Calu3 (cell line): Measurements from ENCODE around the gene CD300LB. TPM values are rescaled to one million over a fixed set of nuclear protein-coding genes. Genes with fewer than 3 reads are reported as not detected.

Experiments used
- BruUV-seq: library from RNA; stranded (reverse); fragments of 400-500 nt; replicated peaks from 2 replicates; lab custom pipeline; 2021; lab: Mats Ljungman, UMichigan
- CTCF ChIA-PET: fragments of 300-600 bp; sonication (Branson Sonifier 250); formaldehyde crosslinking; loops from one replicate; lab custom pipeline; 2022; ENCODE audit warnings: antibody characterized with exemption; lab: Charles Lee
- DNase-seq: peaks from one replicate; pipeline ENCODE4 v3.0.0; 2022
- H3K27ac Mint-ChIP-seq: one replicate; pipeline ENCODE4 v1.8.0; 2022; ENCODE audit warnings: mixed read lengths; ENCODE audit not compliant: unreplicated experiment
- H3K27me3 Mint-ChIP-seq: one replicate; pipeline ENCODE4 v1.8.0; 2022; ENCODE audit warnings: mixed read lengths; ENCODE audit not compliant: unreplicated experiment
- H3K36me3 Mint-ChIP-seq: one replicate; pipeline ENCODE4 v1.8.0; 2022; ENCODE audit warnings: mild to moderate bottlenecking, moderate library complexity, mixed read lengths; ENCODE audit not compliant: insufficient read depth, unreplicated experiment
- H3K4me1 Mint-ChIP-seq: one replicate; pipeline ENCODE4 v1.8.0; 2022; ENCODE audit warnings: mild to moderate bottlenecking, low read depth, mixed read lengths; ENCODE audit not compliant: unreplicated experiment
- H3K4me3 Mint-ChIP-seq: one replicate; pipeline ENCODE4 v1.8.0; 2022; ENCODE audit warnings: mild to moderate bottlenecking, low read depth, moderate library complexity, mixed read lengths; ENCODE audit not compliant: unreplicated experiment
- H3K9me3 Mint-ChIP-seq: one replicate; pipeline ENCODE4 v1.8.0; 2022; ENCODE audit warnings: low read depth, mixed read lengths; ENCODE audit not compliant: unreplicated experiment
- intact Hi-C: fragments of 100-400 bp; cut with micrococcal nuclease; formaldehyde crosslinking; loops from one replicate; pipeline ENCODE4 v1.10.0; 2022; ENCODE audit not compliant: unreplicated experiment
- total RNA-seq: library from RNA; stranded (reverse); gene quantifications from 2 replicates; pipeline ENCODE4 v1.2.3, GENCODE V29; 2022
- TF ChIP-seq, protein P1 (sequence below): fragments of 200-600 bp; IDR thresholded peaks from one replicate; pipeline ENCODE4 v1.8.0; 2022; ENCODE audit warnings: antibody characterized with exemption; ENCODE audit not compliant: unreplicated experiment

CD300LB gene
- total RNA-seq, 1 experiment from 2014 or later = not detected

GRCh38 chr17:74515941-74516340, 15.3 kb downstream of the CD300LB start:
- BruUV-seq = no TSS peak
- DNase-seq = no peak
- Mint-ChIP-seq H3K27me3 (peaks cover 87% of the 10 kb centered on the region), H3K4me1 (no peaks in the 10 kb centered on the region), H3K4me3 (no peak overlapping the region), H3K9me3 (peaks cover 5% of the 10 kb centered on the region), H3K27ac (no peak overlapping the region), H3K36me3 (peaks cover 20% of the 10 kb centered on the region)
- intact Hi-C loops = no loop called here
- TF ChIP-seq, protein P1, sequence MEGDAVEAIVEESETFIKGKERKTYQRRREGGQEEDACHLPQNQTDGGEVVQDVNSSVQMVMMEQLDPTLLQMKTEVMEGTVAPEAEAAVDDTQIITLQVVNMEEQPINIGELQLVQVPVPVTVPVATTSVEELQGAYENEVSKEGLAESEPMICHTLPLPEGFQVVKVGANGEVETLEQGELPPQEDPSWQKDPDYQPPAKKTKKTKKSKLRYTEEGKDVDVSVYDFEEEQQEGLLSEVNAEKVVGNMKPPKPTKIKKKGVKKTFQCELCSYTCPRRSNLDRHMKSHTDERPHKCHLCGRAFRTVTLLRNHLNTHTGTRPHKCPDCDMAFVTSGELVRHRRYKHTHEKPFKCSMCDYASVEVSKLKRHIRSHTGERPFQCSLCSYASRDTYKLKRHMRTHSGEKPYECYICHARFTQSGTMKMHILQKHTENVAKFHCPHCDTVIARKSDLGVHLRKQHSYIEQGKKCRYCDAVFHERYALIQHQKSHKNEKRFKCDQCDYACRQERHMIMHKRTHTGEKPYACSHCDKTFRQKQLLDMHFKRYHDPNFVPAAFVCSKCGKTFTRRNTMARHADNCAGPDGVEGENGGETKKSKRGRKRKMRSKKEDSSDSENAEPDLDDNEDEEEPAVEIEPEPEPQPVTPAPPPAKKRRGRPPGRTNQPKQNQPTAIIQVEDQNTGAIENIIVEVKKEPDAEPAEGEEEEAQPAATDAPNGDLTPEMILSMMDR = no peak
- CTCF ChIA-PET = no interaction called here

GRCh38 chr17:74514632-74515334, 16.5 kb downstream of the CD300LB start:
- Mint-ChIP-seq H3K4me1 (no peaks in the 10 kb centered on the region), H3K4me3 (peak overlapping the region; percentile 48), H3K36me3 (peaks cover 20% of the 10 kb centered on the region), H3K27ac (peak overlapping the region; percentile 98), H3K27me3 (peaks cover 91% of the 10 kb centered on the region), H3K9me3 (peaks cover 5% of the 10 kb centered on the region)
- DNase-seq = no peak
- intact Hi-C loops = no loop called here
- BruUV-seq = no TSS peak
- CTCF ChIA-PET = no interaction called here
- TF ChIP-seq, protein P1 = no peak

DNA sequence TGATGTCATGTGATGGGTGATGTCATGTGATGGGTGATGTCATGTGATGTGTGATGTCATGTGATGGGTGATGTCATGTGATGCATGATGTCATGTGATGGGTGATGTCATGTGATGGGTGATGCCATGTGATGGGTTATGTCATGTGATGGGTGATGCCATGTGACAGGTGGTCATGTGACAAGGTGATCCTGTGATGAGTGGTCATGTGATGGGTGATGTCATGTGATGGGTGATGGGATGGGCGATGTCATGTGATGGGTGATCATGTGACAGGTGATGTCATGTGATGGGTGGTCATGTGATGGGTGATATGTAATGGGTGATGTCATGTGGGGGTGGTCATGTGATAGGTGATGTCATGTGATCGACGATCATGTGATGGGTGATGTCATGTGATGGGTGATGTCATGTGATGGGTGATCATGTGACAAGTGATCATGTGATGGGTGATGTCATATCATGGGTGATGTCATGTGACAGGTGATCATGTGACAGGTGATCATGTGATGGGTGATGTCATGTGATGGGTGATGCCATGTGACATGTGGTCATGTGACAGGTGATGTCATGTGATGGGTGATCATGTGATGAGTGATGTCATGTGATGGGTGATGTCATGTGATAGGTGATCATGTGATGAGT, 17.2 kb downstream of the CD300LB start:
- Mint-ChIP-seq H3K9me3 (peaks cover 5% of the 10 kb centered on the region), H3K4me1 (no peaks in the 10 kb centered on the region), H3K27me3 (peaks cover 98% of the 10 kb centered on the region), H3K4me3 (peak overlapping the region; percentile 48), H3K27ac (peak overlapping the region; percentile 98), H3K36me3 (peaks cover 20% of the 10 kb centered on the region)
- intact Hi-C loops = no loop called here
- TF ChIP-seq, protein P1 = no peak
- peak; percentile 16 for DNase-seq
- no TSS peak for BruUV-seq
- CTCF ChIA-PET = no interaction called here

- intact Hi-C loops = no loop called here
- Mint-ChIP-seq H3K27me3 (peaks cover 100% of the 10 kb centered on the region), H3K4me1 (no peaks in the 10 kb centered on the region), H3K9me3 (peaks cover 3% of the 10 kb centered on the region), H3K4me3 (no peak overlapping the region), H3K27ac (no peak overlapping the region), H3K36me3 (peaks cover 20% of the 10 kb centered on the region)
- BruUV-seq = no TSS peak
- CTCF ChIA-PET = no interaction called here
- TF ChIP-seq, protein P1 = no peak
- no peak for DNase-seq
Measured at GRCh38 chr17:74512624-74513091, 18.6 kb downstream of the CD300LB start.
